ENCODE data around the gene CDK18. TPM values are rescaled to one million over a fixed set of nuclear protein-coding genes. Genes with fewer than 3 reads are reported as not detected.

The CDK18 gene
- polyA plus RNA-seq, 1 donor (not counting 4 experiments of a cell fraction or from before 2014, with no cell fraction given) = 10.9 TPM

DNA sequence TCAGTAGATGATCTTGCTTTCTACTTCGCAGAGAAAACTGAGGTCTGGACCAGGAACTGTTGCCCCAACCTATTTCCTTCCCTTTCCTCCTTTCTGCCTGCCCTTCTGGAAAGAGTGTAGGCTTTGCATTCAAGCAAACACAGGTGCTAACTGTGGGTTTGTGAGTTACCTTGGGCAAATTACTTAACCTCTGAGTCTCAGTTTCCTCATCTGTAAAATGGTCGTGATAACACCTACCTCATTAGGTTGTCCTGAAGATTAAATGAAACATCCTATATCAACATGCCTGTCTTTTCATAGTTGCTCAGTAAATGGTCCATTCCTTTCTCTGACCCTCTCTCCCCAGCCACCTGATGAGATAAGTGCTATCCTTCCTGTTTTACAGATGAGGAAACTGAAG lies 39.1 kb upstream of the CDK18 start:
- no peaks in the 10 kb centered on the region for H3K36me3 ChIP-seq (ENCODE audit: control insufficient read depth in 2 of 2, extremely low read depth in 1 of 2, insufficient read depth in 2 of 2, low read length in 2 of 2)
- no peak for TF ChIP-seq EZH2 (IDR thresholded peaks at IDR 0.05; ENCODE audit: low read length)
- TF ChIP-seq, protein P1, sequence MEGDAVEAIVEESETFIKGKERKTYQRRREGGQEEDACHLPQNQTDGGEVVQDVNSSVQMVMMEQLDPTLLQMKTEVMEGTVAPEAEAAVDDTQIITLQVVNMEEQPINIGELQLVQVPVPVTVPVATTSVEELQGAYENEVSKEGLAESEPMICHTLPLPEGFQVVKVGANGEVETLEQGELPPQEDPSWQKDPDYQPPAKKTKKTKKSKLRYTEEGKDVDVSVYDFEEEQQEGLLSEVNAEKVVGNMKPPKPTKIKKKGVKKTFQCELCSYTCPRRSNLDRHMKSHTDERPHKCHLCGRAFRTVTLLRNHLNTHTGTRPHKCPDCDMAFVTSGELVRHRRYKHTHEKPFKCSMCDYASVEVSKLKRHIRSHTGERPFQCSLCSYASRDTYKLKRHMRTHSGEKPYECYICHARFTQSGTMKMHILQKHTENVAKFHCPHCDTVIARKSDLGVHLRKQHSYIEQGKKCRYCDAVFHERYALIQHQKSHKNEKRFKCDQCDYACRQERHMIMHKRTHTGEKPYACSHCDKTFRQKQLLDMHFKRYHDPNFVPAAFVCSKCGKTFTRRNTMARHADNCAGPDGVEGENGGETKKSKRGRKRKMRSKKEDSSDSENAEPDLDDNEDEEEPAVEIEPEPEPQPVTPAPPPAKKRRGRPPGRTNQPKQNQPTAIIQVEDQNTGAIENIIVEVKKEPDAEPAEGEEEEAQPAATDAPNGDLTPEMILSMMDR (optimal IDR thresholded peaks at IDR 0.05 in 1 of 3, IDR thresholded peaks at IDR 0.05 in 1 of 3, conservative IDR thresholded peaks at IDR 0.05 in 1 of 3; ENCODE audit: extremely low read depth in 1 of 3, insufficient read depth in 2 of 3, low read length in 3 of 3) = no peak
- dilution Hi-C loops (cut with MboI; ENCODE audit: extremely low pct_ligation_motif_present, low sequenced_read_pairs) = no loop called here
- DNase-seq (ENCODE audit: low read depth, low spot score) (no peak), FAIRE-seq (no peak)
- no peak overlapping the region for H2AFZ ChIP-seq (ENCODE audit: control insufficient read depth, low read length)
- H3K9me3 ChIP-seq (ENCODE audit: control insufficient read depth, low read depth, low read length) = no peaks in the 10 kb centered on the region
- no peak overlapping the region for H3K4me2 ChIP-seq (ENCODE audit: control insufficient read depth, extremely low read depth, insufficient read depth, low read depth, low read length)
- H3K9me1 ChIP-seq (ENCODE audit: control insufficient read depth, extremely low read depth, insufficient read depth, low read length) = no peaks in the 10 kb centered on the region
- no peak overlapping the region for H3K9ac ChIP-seq (ENCODE audit: control insufficient read depth, extremely low read depth, insufficient read depth, low read length)
- no peaks in the 10 kb centered on the region for H4K20me1 ChIP-seq (ENCODE audit: control insufficient read depth, extremely low read depth, insufficient read depth, low read length)
- H3K27ac ChIP-seq (ENCODE audit: control insufficient read depth, insufficient read depth, low read length) = no peak overlapping the region
- no peak overlapping the region for H3K4me3 ChIP-seq (ENCODE audit: control insufficient read depth in 2 of 3, extremely low read depth in 1 of 3, insufficient read depth in 2 of 3, low read depth in 1 of 3, low read length in 3 of 3)
- H3K4me1 ChIP-seq (ENCODE audit: control insufficient read depth, extremely low read depth, insufficient read depth, low read length) = no peaks in the 10 kb centered on the region
- no peaks in the 10 kb centered on the region for H3K79me2 ChIP-seq (ENCODE audit: control insufficient read depth, insufficient read depth, low read length)
- H3K27me3 ChIP-seq (ENCODE audit: control insufficient read depth, extremely low read depth, insufficient read depth, low read length) = peaks cover 10% of the 10 kb centered on the region

DNA sequence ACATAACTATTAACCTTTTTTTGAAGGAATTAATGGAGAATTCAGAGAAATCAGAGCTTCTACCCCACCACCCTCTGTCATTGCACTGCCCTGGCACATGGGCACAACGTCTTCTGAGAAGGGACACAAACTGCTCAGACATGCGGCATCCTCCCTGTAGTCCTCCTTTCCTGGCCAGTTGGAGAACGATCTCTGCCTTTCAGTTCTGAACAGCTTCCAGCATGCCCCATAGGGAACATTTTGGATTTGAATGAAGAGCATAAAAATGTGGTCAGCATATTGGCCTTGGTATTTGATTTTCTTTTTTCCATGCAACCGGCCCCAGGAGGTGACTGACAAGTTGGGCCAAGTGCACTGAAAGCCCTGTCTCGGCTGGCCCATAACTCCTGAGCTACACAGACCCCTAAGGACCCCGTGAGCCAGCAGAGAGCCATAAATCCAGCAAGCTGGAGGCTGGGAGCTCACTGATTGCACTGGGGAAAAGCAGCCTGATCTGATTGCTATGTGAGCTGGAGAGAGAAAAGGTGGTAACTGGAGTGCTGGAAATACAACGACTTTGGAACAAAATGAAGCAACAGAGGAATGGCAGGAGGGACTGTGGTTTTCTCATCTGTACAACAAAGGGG lies 37.8 kb upstream of the CDK18 start:
- dilution Hi-C loops (cut with MboI; ENCODE audit: extremely low pct_ligation_motif_present, low sequenced_read_pairs) = no loop called here
- Histone ChIP-seq H4K20me1 (ENCODE audit: control insufficient read depth, extremely low read depth, insufficient read depth, low read length) (no peaks in the 10 kb centered on the region), H3K9ac (ENCODE audit: control insufficient read depth, extremely low read depth, insufficient read depth, low read length) (no peak overlapping the region), H3K4me2 (ENCODE audit: control insufficient read depth, extremely low read depth, insufficient read depth, low read depth, low read length) (no peak overlapping the region), H3K9me1 (ENCODE audit: control insufficient read depth, extremely low read depth, insufficient read depth, low read length) (no peaks in the 10 kb centered on the region), H3K27me3 (ENCODE audit: control insufficient read depth, extremely low read depth, insufficient read depth, low read length) (peaks cover 7% of the 10 kb centered on the region), H2AFZ (ENCODE audit: control insufficient read depth, low read length) (no peak overlapping the region), H3K79me2 (ENCODE audit: control insufficient read depth, insufficient read depth, low read length) (no peaks in the 10 kb centered on the region), H3K9me3 (ENCODE audit: control insufficient read depth, low read depth, low read length) (no peaks in the 10 kb centered on the region), H3K36me3 (ENCODE audit: control insufficient read depth in 2 of 2, extremely low read depth in 1 of 2, insufficient read depth in 2 of 2, low read length in 2 of 2) (no peaks in the 10 kb centered on the region), H3K27ac (ENCODE audit: control insufficient read depth, insufficient read depth, low read length) (no peak overlapping the region), H3K4me1 (ENCODE audit: control insufficient read depth, extremely low read depth, insufficient read depth, low read length) (no peaks in the 10 kb centered on the region), H3K4me3 (ENCODE audit: control insufficient read depth in 2 of 3, extremely low read depth in 1 of 3, insufficient read depth in 2 of 3, low read depth in 1 of 3, low read length in 3 of 3) (no peak overlapping the region)
- TF ChIP-seq, protein P1 (optimal IDR thresholded peaks at IDR 0.05 in 1 of 3, IDR thresholded peaks at IDR 0.05 in 1 of 3, conservative IDR thresholded peaks at IDR 0.05 in 1 of 3; ENCODE audit: extremely low read depth in 1 of 3, insufficient read depth in 2 of 3, low read length in 3 of 3) = no peak
- no peak for TF ChIP-seq EZH2 (IDR thresholded peaks at IDR 0.05; ENCODE audit: low read length)
- FAIRE-seq = no peak
- no peak for DNase-seq (ENCODE audit: low read depth, low spot score)

All from keratinocyte (primary cell).